Measurements from ENCODE around the gene XRCC1. TPM values are rescaled to one million over a fixed set of nuclear protein-coding genes. Genes with fewer than 3 reads are reported as not detected.

The XRCC1 gene
- total and polyA plus RNA-seq, 2 of the 8 experiments (the other 6 are each of a cell fraction or from before 2014, with no cell fraction given) = 42.5 to 44.4 TPM

- Histone ChIP-seq H4K91ac (replicated peaks; ENCODE audit: insufficient read length, low read length) (no peak overlapping the region), H4K20me1 (replicated peaks in 1 of 2; ENCODE audit: control insufficient read depth in 1 of 2, insufficient read depth in 2 of 2, low read length in 2 of 2) (no peaks in the 10 kb centered on the region), H2BK12ac (ENCODE audit: low read depth, low read length) (no peak overlapping the region), H3K79me2 (ENCODE audit: control insufficient read depth in 1 of 2, insufficient read depth in 2 of 2, low read length in 2 of 2) (no peaks in the 10 kb centered on the region), H4K5ac (ENCODE audit: insufficient read length, low read depth, low read length) (no peak overlapping the region), H3K79me1 (ENCODE audit: low read depth, low read length) (no peaks in the 10 kb centered on the region), H3K4me1 (replicated peaks in 1 of 4; ENCODE audit: control insufficient read depth in 3 of 4, insufficient read depth in 4 of 4, low read length in 3 of 4) (no peaks in the 10 kb centered on the region), H2AFZ (ENCODE audit: low read length) (no peak overlapping the region), H2AK5ac (ENCODE audit: low read depth, low read length) (no peak overlapping the region), H3K9me3 (ENCODE audit: insufficient read depth in 2 of 2, low read depth in 1 of 2, low read length in 1 of 2) (peaks cover 0 to 3% of the 10 kb centered on the region in 2 experiments; a peak in 1 of 4 replicates), H2BK15ac (ENCODE audit: low read length) (no peak overlapping the region), H3K4me3 (ENCODE audit: extremely low read depth in 1 of 4, insufficient read depth in 2 of 4, low read depth in 3 of 4, low read length in 4 of 4) (no peak overlapping the region), H3K4me2 (ENCODE audit: insufficient read depth in 1 of 2, low read depth in 2 of 2, low read length in 2 of 2) (no peak overlapping the region), H2BK120ac (replicated peaks; ENCODE audit: low read depth, low read length) (no peak overlapping the region), H3K14ac (ENCODE audit: insufficient read length) (no peak overlapping the region), H3K23ac (ENCODE audit: insufficient read length) (no peak overlapping the region), H3K36me3 (ENCODE audit: control insufficient read depth in 2 of 4, insufficient read depth in 4 of 4, low read length in 3 of 4) (peaks cover 10 to 48% (median 28%) of the 10 kb centered on the region in 4 experiments; a peak in 6 of 8 replicates), H4K8ac (ENCODE audit: extremely low read depth, insufficient read depth, low read length) (no peak overlapping the region), H2BK5ac (ENCODE audit: low read depth, low read length) (no peak overlapping the region), H3K56ac (replicated peaks; ENCODE audit: insufficient read length, low read depth, low read length) (no peak overlapping the region), H3K27me3 (replicated peaks in 1 of 4; ENCODE audit: control insufficient read depth in 3 of 4, extremely low read depth in 1 of 4, insufficient read depth in 3 of 4, low read length in 3 of 4) (no peaks in the 10 kb centered on the region; a peak in 1 of 7 replicates), H2BK20ac (ENCODE audit: low read length) (no peak overlapping the region), H3K9ac (replicated peaks in 1 of 4; ENCODE audit: extremely low read depth in 1 of 4, low read depth in 3 of 4, low read length in 3 of 4) (no peak overlapping the region), H3K27ac (ENCODE audit: low read depth, low read length) (no peak overlapping the region), H3K23me2 (ENCODE audit: low read depth, low read length) (no peaks in the 10 kb centered on the region), H3K4ac (replicated peaks; ENCODE audit: insufficient read length, low read depth, low read length) (no peak overlapping the region), H3K18ac (ENCODE audit: extremely low read depth, low read length) (no peak overlapping the region)
- ChIA-PET POLR2A (ENCODE audit: partially characterized antibody) (interaction anchor here (1.0 to 1.4 kb wide), 2 partner anchors 52 to 64 kb away, joined by 3 to 5 read pairs; partner anchors contain the start of genes IRGQ and ZNF576), CTCF (ENCODE audit: partially characterized antibody) (interaction anchor here (0.8 to 8.0 kb wide), 3 partner anchors 8 to 124 kb away, joined by 3 to 62 read pairs (median 21); no protein-coding TSS in a partner anchor)
- FAIRE-seq (no peak), DNase-seq (ENCODE audit: low read depth in 1 of 2, low spot score in 2 of 2) (no peak)
- TF ChIP-seq RFX5 (IDR thresholded peaks at IDR 0.05; ENCODE audit: borderline replicate concordance, low read depth, low read length) (no peak), RBBP5 (IDR thresholded peaks at IDR 0.05; ENCODE audit: borderline replicate concordance, low read depth, low read length) (no peak), TCF12 (IDR thresholded peaks at IDR 0.05; ENCODE audit: low read depth, low read length) (no peak), NRF1 (IDR thresholded peaks at IDR 0.05; ENCODE audit: low read depth, low read length) (no peak), POLR2A (IDR thresholded peaks at IDR 0.05; ENCODE audit: control extremely low read depth in 1 of 2, low read depth in 2 of 2, low read length in 2 of 2) (no peak), HDAC2 (IDR thresholded peaks at IDR 0.05; ENCODE audit: borderline replicate concordance in 1 of 2, low read depth in 2 of 2, low read length in 2 of 2) (no peak), RXRA (IDR thresholded peaks at IDR 0.05; ENCODE audit: insufficient read depth, low read depth, low read length) (no peak), SRF (IDR thresholded peaks at IDR 0.05; ENCODE audit: low read depth, low read length) (no peak), SP2 (IDR thresholded peaks at IDR 0.05; ENCODE audit: low read length) (no peak), SIRT6 (IDR thresholded peaks at IDR 0.05; ENCODE audit: low read length) (no peak)
- WGBS, 2 experiments (ENCODE audit: extremely low coverage in 1 of 2, insufficient coverage in 1 of 2, insufficient read length in 1 of 2, insufficient replicate concordance in 2 of 2, low coverage in 1 of 2, low lambda C conversion rate in 2 of 2, missing lambda C conversion rate in 1 of 2) = 92% methylated on average over 8 of the region's 9 CpGs; no CpG with 5 or more reads in 1 of the 2 experiments
Observed at GRCh38 chr19:43544077-43544476, 31.2 kb downstream of the XRCC1 start.
